ENCODE results near the gene SPATA4. TPM values are rescaled to one million over a fixed set of nuclear protein-coding genes. Genes with fewer than 3 reads are reported as not detected.

Gene SPATA4
- total RNA-seq, 1 experiment from 2014 or later = not detected

- H3K4me1 ChIP-seq = no peaks in the 10 kb centered on the region
- H3K27me3 ChIP-seq (replicated peaks; ENCODE audit: control insufficient read depth, insufficient read depth, low read length) = no peaks in the 10 kb centered on the region
- intact Hi-C loops (cut with micrococcal nuclease; ENCODE audit: unreplicated experiment) = no loop called here
- Mint-ChIP-seq H3K9me3 (ENCODE audit: unreplicated experiment) (no peaks in the 10 kb centered on the region), H3K36me3 (ENCODE audit: insufficient read depth, unreplicated experiment) (no peaks in the 10 kb centered on the region), H3K27ac (ENCODE audit: unreplicated experiment) (no peak overlapping the region), H3K27me3 (ENCODE audit: insufficient read depth, unreplicated experiment) (peaks cover 6% of the 10 kb centered on the region), H3K4me1 (ENCODE audit: low read depth, unreplicated experiment) (no peaks in the 10 kb centered on the region), H3K4me3 (ENCODE audit: unreplicated experiment) (no peak overlapping the region)
- no peak for DNase-seq
- H3K36me3 ChIP-seq (ENCODE audit: control insufficient read depth, insufficient read depth, low read length) = no peaks in the 10 kb centered on the region
- TF ChIP-seq CTCF (IDR thresholded peaks at IDR 0.05; ENCODE audit: insufficient read depth in 1 of 2, low read depth in 1 of 2, low read length in 1 of 2, severe bottlenecking in 1 of 2, unreplicated experiment in 1 of 2) = no peak
- no peak overlapping the region for H3K4me3 ChIP-seq (ENCODE audit: low read depth, low read length)
- POLR2A ChIA-PET = no interaction called here
- no peaks in the 10 kb centered on the region for H3K9me3 ChIP-seq
- no TSS peak for BruUV-seq (replicated peaks)
- CTCF ChIA-PET = no interaction called here
Observed at GRCh38 chr4:176230836-176231235, 35.5 kb upstream of the SPATA4 start.

GRCh38 chr4:176229645-176230044, 34.3 kb upstream of the SPATA4 start:
- Mint-ChIP-seq H3K27ac (ENCODE audit: unreplicated experiment) (no peak overlapping the region), H3K4me1 (ENCODE audit: low read depth, unreplicated experiment) (no peaks in the 10 kb centered on the region), H3K9me3 (ENCODE audit: unreplicated experiment) (no peaks in the 10 kb centered on the region), H3K4me3 (ENCODE audit: unreplicated experiment) (no peak overlapping the region), H3K27me3 (ENCODE audit: insufficient read depth, unreplicated experiment) (peaks cover 6% of the 10 kb centered on the region), H3K36me3 (ENCODE audit: insufficient read depth, unreplicated experiment) (no peaks in the 10 kb centered on the region)
- Histone ChIP-seq H3K9me3 (no peaks in the 10 kb centered on the region), H3K27me3 (replicated peaks; ENCODE audit: control insufficient read depth, insufficient read depth, low read length) (no peaks in the 10 kb centered on the region), H3K4me1 (no peaks in the 10 kb centered on the region), H3K36me3 (ENCODE audit: control insufficient read depth, insufficient read depth, low read length) (no peaks in the 10 kb centered on the region), H3K4me3 (ENCODE audit: low read depth, low read length) (no peak overlapping the region)
- POLR2A ChIA-PET = no interaction called here
- TF ChIP-seq CTCF (IDR thresholded peaks at IDR 0.05; ENCODE audit: insufficient read depth in 1 of 2, low read depth in 1 of 2, low read length in 1 of 2, severe bottlenecking in 1 of 2, unreplicated experiment in 1 of 2) = no peak
- intact Hi-C loops (cut with micrococcal nuclease; ENCODE audit: unreplicated experiment) = no loop called here
- CTCF ChIA-PET = no interaction called here
- BruUV-seq (replicated peaks) = no TSS peak
- DNase-seq = no peak

GRCh38 chr4:176226736-176227135, 31.4 kb upstream of the SPATA4 start:
- H3K27me3 ChIP-seq (replicated peaks; ENCODE audit: control insufficient read depth, insufficient read depth, low read length) = no peaks in the 10 kb centered on the region
- POLR2A ChIA-PET = no interaction called here
- no peak overlapping the region for H3K4me3 Mint-ChIP-seq (ENCODE audit: unreplicated experiment)
- no peaks in the 10 kb centered on the region for H3K4me1 ChIP-seq
- H3K4me1 Mint-ChIP-seq (ENCODE audit: low read depth, unreplicated experiment) = no peaks in the 10 kb centered on the region
- BruUV-seq (replicated peaks) = no TSS peak
- CTCF ChIA-PET = no interaction called here
- no peak overlapping the region for H3K27ac Mint-ChIP-seq (ENCODE audit: unreplicated experiment)
- H3K9me3 ChIP-seq = no peaks in the 10 kb centered on the region
- intact Hi-C loops (cut with micrococcal nuclease; ENCODE audit: unreplicated experiment) = no loop called here
- no peaks in the 10 kb centered on the region for H3K9me3 Mint-ChIP-seq (ENCODE audit: unreplicated experiment)
- TF ChIP-seq CTCF (IDR thresholded peaks at IDR 0.05; ENCODE audit: insufficient read depth in 1 of 2, low read depth in 1 of 2, low read length in 1 of 2, severe bottlenecking in 1 of 2, unreplicated experiment in 1 of 2) = no peak
- peaks cover 2% of the 10 kb centered on the region for H3K27me3 Mint-ChIP-seq (ENCODE audit: insufficient read depth, unreplicated experiment)
- H3K36me3 ChIP-seq (ENCODE audit: control insufficient read depth, insufficient read depth, low read length) = no peaks in the 10 kb centered on the region
- H3K36me3 Mint-ChIP-seq (ENCODE audit: insufficient read depth, unreplicated experiment) = no peaks in the 10 kb centered on the region
- no peak overlapping the region for H3K4me3 ChIP-seq (ENCODE audit: low read depth, low read length)
- no peak for DNase-seq

Data from Caco-2 (cell line).